Mammary epithelial cell (primary cell): ENCODE measurements around the gene ABHD16A.

ENCODE experiments used
- CTCF ChIP-seq, 2 donors: IDR thresholded peaks in 1 of 2; conservative IDR thresholded peaks in 1 of 2; 2 replicates each; pipeline ENCODE4 v1.5.1; 2011 to 2012; ENCODE audit warnings: inconsistent platforms in 2 of 2, low read length in 2 of 2, mild to moderate bottlenecking in 2 of 2, control low read depth in 1 of 2, low read depth in 1 of 2; ENCODE audit not compliant: insufficient read depth in 1 of 2; ENCODE audit errors: extremely low read depth in 1 of 2
- EZH2 ChIP-seq: IDR thresholded peaks from 2 replicates; pipeline ENCODE4 v1.6.1; 2012; ENCODE audit warnings: low read length, inconsistent platforms, borderline replicate concordance

DNA sequence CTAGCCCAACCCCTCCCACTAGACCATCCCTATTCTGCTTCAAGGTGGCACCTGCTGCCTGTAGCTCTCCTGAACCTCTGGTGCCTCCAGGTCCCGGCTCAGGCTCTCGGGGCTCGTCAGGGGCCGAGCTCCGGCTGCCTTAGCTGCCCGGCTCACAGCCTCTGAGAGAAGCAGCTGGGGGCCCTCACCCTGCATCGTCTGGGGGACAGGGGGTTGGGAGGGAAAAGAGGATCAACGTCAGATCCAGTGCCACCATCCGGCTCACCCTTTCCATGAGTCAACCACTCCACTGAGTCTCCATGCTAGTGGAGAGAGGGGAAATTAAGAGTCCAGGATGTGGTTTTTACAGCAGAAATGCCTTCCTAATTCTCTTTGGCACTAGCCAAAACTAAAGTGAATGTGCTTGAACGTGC is 63.7 kb downstream of the ABHD16A start:
- TF ChIP-seq CTCF (conservative IDR thresholded peaks at IDR 0.05 in 1 of 2, IDR thresholded peaks at IDR 0.05 in 1 of 2; ENCODE audit: extremely low read depth in 1 of 2, insufficient read depth in 1 of 2, low read depth in 1 of 2, low read length in 2 of 2), result no peak
- no peak for TF ChIP-seq EZH2
